ENCODE measurements around the gene KRTAP3-3.

KRTAP3-3 gene

DNA sequence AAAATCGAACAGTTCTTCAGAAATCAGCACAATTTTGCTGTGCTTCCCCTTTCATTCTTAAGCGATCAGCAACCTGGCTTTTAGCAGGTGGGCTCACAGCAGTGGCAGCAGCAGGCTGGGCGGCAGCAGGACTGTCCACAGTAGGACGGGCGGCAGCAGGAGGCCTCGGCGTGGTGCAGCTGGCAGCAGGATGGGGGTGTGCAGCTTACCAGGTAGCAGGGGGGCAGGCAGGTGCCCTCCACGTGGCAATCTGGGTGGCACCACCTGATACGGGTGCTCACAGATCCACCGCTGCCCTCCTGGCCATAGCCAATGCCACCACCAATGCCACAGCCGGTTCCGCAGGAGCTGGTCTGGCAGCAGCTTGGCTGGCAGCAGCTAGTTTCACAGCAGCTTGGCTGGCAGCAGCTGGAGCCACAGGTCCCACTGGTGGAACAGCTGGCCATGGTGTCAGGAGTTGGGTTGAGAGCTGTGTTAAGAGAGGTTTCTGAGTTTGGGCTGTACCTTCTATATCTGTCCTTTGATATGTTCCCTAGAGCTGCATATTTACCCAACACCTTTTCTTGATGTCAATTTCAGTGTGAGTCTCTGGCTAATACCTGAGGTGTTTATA, 35.8 kb upstream of the KRTAP3-3 start, which contains the start of gene KRTAP1-4:
Gene KRTAP1-4, minus strand, starts transcription at position 563 of the 613 bp plus-strand sequence. Its CDS starts 117 bp downstream, at position 446.
- no peak within 1 kb of the TSS for H3K9ac ChIP-seq

DNA sequence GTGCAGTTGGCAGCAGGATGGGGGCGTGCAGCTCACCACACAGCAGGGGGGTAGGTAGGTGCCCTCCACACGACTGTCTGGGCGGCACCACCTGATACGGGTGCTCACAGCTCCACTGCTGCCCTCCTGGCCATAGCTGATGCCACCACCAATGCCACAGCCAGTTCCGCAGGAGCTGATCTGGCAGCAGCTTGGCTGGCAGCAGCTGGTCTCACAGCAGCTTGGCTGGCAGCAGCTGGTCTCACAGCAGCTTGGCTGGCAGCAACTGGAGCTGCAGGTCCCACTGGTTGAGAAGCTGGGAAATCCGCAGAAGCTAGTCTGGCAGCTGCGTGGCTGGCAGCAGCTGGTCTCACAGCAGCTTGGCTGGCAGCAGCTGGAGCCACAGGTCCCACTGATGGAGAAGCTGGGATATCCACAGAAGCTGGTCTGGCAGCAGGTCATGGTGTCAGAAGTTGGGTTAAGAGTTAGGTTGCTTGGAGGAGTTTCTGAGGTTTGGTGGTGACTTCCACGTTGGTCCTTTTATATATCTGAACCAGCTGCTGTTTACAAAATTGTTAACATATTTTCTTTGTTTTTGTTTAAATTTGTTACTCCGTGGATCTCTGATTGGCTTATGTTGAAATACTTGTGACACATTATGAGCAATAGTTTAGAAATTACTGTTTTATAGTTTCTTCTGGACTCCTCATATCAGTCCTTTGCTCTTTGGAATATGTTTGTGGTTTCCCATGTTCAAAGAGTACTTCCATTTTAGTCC, 32.9 kb upstream of the KRTAP3-3 start, which contains the start of gene KRTAP1-5:
Gene KRTAP1-5, minus strand, starts transcription at position 494 of the 757 bp plus-strand sequence. Its CDS starts 53 bp downstream, at position 441.
- H4K20me1 ChIP-seq (ENCODE audit: insufficient read depth) = no peaks in the 10 kb centered on the region
- no peaks in the 10 kb centered on the region for H3K36me3 ChIP-seq (ENCODE audit: insufficient read depth)
- no peak within 1 kb of the TSS for H3K9ac ChIP-seq
- no peaks in the 10 kb centered on the region for H3K79me2 ChIP-seq (ENCODE audit: insufficient read depth, low read depth)
- no peak within 1 kb of the TSS for H3K4me3 ChIP-seq (IDR thresholded peaks at IDR 0.05; ENCODE audit: insufficient read depth, low read depth, low read length)
- H3K27ac ChIP-seq = no peak within 1 kb of the TSS
- H3K4me1 ChIP-seq (ENCODE audit: low read depth, poor library complexity, severe bottlenecking) = no peaks in the 10 kb centered on the region
- H2AFZ ChIP-seq (ENCODE audit: low read depth) = no peak within 1 kb of the TSS
- TF ChIP-seq CTCF (conservative IDR thresholded peaks at IDR 0.05; ENCODE audit: low read depth, low read length) = no peak
- no peaks in the 10 kb centered on the region for H3K27me3 ChIP-seq (ENCODE audit: insufficient read depth, low read depth)
- no peak within 1 kb of the TSS for H3K4me2 ChIP-seq

More for the DNA sequence above, 35.8 kb upstream of the KRTAP3-3 start, which contains the start of gene KRTAP1-4:
- H2AFZ ChIP-seq (ENCODE audit: low read depth) = no peak within 1 kb of the TSS
- no peaks in the 10 kb centered on the region for H3K27me3 ChIP-seq (ENCODE audit: insufficient read depth, low read depth)
- no peak within 1 kb of the TSS for H3K27ac ChIP-seq
- no peaks in the 10 kb centered on the region for H3K36me3 ChIP-seq (ENCODE audit: insufficient read depth)
- no peaks in the 10 kb centered on the region for H4K20me1 ChIP-seq (ENCODE audit: insufficient read depth)
- no peak within 1 kb of the TSS for H3K4me3 ChIP-seq (IDR thresholded peaks at IDR 0.05; ENCODE audit: insufficient read depth, low read depth, low read length)
- H3K4me1 ChIP-seq (ENCODE audit: low read depth, poor library complexity, severe bottlenecking) = no peaks in the 10 kb centered on the region
- no peak within 1 kb of the TSS for H3K4me2 ChIP-seq
- no peak for TF ChIP-seq CTCF (conservative IDR thresholded peaks at IDR 0.05; ENCODE audit: low read depth, low read length)
- H3K79me2 ChIP-seq (ENCODE audit: insufficient read depth, low read depth) = no peaks in the 10 kb centered on the region

GRCh38 chr17:41024697-41025096, 30.7 kb upstream of the KRTAP3-3 start:
- H3K79me2 ChIP-seq (ENCODE audit: insufficient read depth, low read depth) = no peaks in the 10 kb centered on the region
- no peaks in the 10 kb centered on the region for H3K36me3 ChIP-seq (ENCODE audit: insufficient read depth)
- no peaks in the 10 kb centered on the region for H4K20me1 ChIP-seq (ENCODE audit: insufficient read depth)
- no peak overlapping the region for H3K27ac ChIP-seq
- H2AFZ ChIP-seq (ENCODE audit: low read depth) = no peak overlapping the region
- no peaks in the 10 kb centered on the region for H3K4me1 ChIP-seq (ENCODE audit: low read depth, poor library complexity, severe bottlenecking)
- no peak for TF ChIP-seq CTCF (conservative IDR thresholded peaks at IDR 0.05; ENCODE audit: low read depth, low read length)
- H3K4me3 ChIP-seq (IDR thresholded peaks at IDR 0.05; ENCODE audit: insufficient read depth, low read depth, low read length) = no peak overlapping the region
- no peak overlapping the region for H3K9ac ChIP-seq
- H3K4me2 ChIP-seq = no peak overlapping the region
- no peaks in the 10 kb centered on the region for H3K27me3 ChIP-seq (ENCODE audit: insufficient read depth, low read depth)

- TF ChIP-seq CTCF (conservative IDR thresholded peaks at IDR 0.05; ENCODE audit: low read depth, low read length) = no peak
- H3K4me1 ChIP-seq (ENCODE audit: low read depth, poor library complexity, severe bottlenecking) = no peaks in the 10 kb centered on the region
- H3K4me2 ChIP-seq = no peak overlapping the region
- no peak overlapping the region for H3K27ac ChIP-seq
- no peaks in the 10 kb centered on the region for H3K79me2 ChIP-seq (ENCODE audit: insufficient read depth, low read depth)
- H4K20me1 ChIP-seq (ENCODE audit: insufficient read depth) = no peaks in the 10 kb centered on the region
- H3K9ac ChIP-seq = no peak overlapping the region
- no peaks in the 10 kb centered on the region for H3K36me3 ChIP-seq (ENCODE audit: insufficient read depth)
- no peaks in the 10 kb centered on the region for H3K27me3 ChIP-seq (ENCODE audit: insufficient read depth, low read depth)
- H2AFZ ChIP-seq (ENCODE audit: low read depth) = no peak overlapping the region
- H3K4me3 ChIP-seq (IDR thresholded peaks at IDR 0.05; ENCODE audit: insufficient read depth, low read depth, low read length) = no peak overlapping the region
Observed at GRCh38 chr17:41020336-41020735, 26.4 kb upstream of the KRTAP3-3 start.
